GM19239 (cell line): ENCODE data around the gene F10.

ENCODE experiments used
- DNase-seq: peaks from one replicate; pipeline ENCODE4 v3.0.0; 2011; ENCODE audit warnings: low spot score; ENCODE audit not compliant: insufficient read length
- FAIRE-seq: peaks from 2 replicates; lab custom pipeline; 2011; peaks lifted over from hg19 to GRCh38; lab: Jason Lieb, UNC

The F10 gene

GRCh38 chr13:113162783-113163685 lies 40.4 kb downstream of the F10 start:
- FAIRE-seq = no peak
- no peak for DNase-seq

GRCh38 chr13:113164492-113164891 lies 41.9 kb downstream of the F10 start:
- DNase-seq (no peak), FAIRE-seq (no peak)

GRCh38 chr13:113166266-113166665 lies 43.7 kb downstream of the F10 start:
- DNase-seq (no peak), FAIRE-seq (no peak)

GRCh38 chr13:113166681-113167080 lies 44.1 kb downstream of the F10 start:
- DNase-seq (no peak), FAIRE-seq (no peak)

DNA sequence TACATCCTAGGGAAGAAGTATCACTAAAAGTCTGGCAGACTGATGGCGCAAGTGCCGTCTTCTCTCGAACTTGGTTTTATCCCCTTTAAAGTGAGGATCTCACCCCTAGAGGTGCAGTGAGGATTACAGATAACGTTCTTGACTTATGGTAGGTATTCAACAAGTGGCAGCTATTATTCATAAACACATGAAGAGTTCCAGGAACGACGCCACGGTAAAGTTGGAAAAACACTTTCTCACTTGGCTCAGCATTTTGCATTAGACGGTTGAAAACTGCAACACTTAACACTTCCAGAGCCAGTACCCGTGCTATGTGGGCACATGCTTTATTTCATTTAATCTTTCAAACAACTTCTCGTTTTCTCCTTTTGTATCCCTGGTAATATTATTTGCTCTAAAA lies 44.6 kb downstream of the F10 start:
- no peak for DNase-seq
- no peak for FAIRE-seq

GRCh38 chr13:113167575-113167974 lies 45.0 kb downstream of the F10 start:
- DNase-seq (no peak), FAIRE-seq (no peak)

DNA sequence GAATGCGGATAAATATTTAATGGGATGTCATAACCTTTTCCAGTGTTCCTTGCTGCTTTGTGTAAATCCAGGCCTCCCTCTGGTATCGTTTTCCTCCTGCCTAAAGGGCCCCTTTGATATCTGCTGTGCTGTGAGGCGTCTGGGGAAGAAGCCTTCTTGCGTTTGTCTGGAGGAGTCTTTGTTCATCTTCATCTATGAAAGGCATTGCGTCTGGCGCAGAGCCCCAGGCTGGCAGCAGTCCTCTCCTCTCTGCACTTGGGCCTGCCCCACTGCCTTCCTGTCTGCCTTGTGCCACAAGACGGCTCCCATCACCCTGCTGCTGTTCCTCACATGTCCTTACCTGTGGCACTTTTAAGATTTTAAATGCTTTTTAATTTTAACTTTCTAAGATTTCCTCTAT lies 45.6 kb downstream of the F10 start:
- no peak for FAIRE-seq

DNA sequence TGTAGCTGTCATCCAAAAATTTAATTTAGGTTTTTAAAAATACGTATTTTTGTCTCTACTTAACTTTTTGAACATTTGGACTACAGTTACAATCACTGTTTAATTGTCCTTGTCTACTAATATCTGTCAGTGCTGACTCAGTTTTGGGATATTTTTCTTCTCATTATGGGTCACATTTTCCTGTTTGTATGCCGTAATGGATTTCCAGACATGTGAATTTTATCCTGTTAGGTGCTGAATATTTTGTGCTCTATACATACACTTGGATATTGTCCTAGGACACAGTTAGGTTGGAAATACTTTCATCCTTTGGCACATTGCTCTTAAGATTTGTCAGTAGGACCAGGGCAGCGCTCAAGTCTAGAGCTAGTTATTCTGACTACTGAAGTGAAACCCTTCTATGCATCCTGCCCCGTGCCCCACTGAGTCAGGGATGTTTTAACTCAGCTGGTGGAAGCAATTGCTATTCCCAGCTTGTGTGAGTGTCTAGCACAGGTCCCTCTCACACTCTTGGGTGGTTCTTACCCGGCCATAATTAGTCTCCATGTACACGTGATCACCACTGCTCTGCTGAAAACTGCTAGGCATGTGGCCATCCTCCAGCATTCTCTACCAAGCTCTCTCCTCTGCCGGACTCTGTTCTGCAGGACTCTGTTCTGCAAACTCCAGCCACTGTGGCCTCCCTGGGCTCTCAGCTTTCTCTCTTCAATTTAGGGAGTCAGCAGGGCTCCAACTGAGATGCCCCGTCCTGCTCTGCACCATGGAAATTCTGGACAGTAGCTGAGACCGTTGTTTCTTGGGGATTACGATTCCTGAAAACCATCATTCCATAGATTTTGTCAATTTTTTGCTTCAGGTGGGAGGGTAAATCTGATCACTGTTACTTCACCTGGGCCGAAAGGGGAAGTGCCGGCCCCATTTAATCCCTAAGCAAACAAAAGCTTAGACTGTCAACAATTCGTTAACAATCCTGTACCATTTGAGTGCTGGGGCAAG lies 47.0 kb downstream of the F10 start:
- FAIRE-seq (no peak), DNase-seq (no peak)

More for the DNA sequence above, 45.6 kb downstream of the F10 start:
- DNase-seq = no peak

DNA sequence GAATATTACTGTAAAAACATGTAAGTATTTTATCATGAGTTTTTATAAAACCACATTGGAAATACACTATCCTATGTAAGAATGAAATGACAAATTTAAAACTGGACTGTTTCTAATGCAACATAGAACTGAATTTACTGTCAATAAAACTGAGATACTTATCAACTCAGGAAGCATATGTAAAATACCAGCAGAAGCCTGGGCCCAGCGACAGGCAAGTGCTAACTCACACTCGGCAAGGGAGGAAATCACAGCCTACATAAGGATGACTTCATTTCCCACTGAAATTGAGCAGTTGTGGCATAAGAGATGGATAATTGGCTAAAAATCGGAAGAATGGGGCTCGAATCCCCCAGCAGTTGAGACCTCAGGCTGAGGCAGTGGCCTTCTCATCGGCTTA lies 47.9 kb downstream of the F10 start:
- no peak for FAIRE-seq
- no peak for DNase-seq

DNA sequence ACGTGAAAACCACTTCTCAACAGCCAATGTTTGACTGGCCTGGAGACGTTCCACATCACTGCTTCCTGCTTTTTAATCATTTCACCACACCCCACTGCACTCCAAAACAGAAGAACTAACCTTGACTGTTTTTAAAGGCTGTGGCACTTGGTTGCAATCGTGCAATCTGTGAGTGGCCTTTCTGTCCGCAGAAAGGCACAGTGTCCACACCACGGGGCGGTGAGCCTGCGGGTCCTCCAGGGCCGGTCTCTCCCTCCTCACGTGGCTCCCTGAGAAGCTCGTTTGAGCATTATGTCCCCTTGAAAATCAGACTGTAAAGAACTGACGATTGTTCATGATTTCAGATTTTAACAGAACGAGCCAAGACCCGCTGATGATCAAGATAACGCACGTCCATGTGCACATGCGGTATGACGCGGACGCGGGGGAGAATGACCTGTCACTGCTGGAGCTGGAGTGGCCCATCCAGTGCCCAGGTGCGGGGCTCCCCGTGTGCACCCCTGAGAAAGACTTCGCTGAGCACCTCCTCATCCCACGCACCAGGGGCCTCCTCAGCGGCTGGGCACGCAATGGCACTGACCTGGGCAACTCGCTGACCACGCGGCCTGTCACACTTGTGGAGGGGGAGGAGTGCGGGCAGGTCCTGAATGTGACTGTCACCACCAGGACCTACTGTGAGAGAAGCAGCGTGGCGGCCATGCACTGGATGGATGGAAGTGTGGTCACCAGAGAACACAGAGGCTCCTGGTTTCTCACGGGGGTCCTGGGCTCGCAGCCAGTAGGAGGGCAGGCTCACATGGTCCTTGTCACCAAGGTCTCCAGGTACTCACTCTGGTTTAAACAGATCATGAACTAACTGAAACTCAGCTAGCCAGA lies 48.9 kb downstream of the F10 start:
- FAIRE-seq (no peak), DNase-seq (no peak)

DNA sequence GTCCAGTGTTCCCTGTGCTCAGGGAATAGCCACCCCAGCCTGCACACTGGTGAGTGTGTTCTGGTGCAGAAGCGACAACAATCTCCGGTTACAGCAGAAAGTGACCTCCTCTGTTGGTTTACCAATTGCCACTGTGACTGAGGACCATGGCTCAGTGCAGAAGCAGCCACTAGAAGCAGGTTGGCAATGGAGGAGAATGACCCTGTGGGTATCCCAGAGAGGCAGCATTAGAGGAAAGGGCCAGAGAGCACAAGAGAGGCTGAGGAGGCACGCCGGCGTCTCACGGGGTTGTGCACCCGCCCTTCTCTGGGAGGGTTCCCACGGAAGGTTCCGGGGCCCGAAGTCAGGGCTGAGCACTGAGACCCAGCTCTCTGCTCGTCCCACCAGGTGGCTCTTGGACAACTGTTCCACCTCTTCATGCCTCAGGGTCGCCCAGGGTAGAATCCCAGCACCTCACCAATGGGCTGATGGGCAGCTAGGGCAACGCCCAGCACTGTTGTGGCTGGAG lies 49.9 kb downstream of the F10 start:
- FAIRE-seq (no peak), DNase-seq (no peak)

GRCh38 chr13:113176280-113176679 lies 53.7 kb downstream of the F10 start:
- FAIRE-seq = no peak
- no peak for DNase-seq

GRCh38 chr13:113176822-113177221 lies 54.2 kb downstream of the F10 start:
- FAIRE-seq = no peak
- DNase-seq = no peak

DNA sequence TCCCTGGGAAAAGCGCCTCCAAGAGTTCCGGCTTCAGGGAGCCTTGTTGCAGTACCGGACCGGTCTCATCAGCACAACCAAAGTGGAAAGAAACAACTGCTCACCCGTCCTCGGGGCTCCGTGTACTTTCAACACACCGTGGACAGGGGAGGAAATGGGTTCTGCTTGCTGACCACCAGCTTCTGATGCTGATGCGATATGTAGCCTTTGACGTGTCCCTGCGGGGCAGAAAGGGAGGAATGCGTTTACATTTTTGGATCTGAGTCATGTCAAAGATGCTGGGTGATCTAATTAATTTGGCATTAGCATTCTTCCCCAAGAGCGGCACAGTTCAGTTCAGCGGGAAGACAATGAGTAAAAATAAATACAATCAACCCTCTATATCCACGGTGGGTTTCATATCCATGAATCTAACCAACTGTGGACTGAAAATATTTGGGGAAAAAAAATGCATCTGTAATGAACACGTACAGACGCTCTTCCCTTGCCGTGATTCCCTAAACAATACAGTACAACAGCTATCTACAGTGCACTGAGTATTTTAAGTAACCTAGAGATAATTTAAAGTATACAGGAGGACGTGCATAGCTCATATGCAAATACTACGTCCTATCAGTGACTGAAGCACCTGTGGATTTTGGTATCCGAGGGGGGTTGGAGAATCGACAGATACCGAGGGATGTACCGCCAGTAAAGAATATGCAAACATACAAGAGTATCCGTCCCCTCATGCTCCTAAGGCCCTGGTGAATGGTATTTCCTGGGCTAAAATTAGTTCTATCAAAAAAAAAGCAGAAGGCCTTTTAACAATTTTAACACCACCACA lies 55.7 kb downstream of the F10 start:
- no peak for FAIRE-seq

DNA sequence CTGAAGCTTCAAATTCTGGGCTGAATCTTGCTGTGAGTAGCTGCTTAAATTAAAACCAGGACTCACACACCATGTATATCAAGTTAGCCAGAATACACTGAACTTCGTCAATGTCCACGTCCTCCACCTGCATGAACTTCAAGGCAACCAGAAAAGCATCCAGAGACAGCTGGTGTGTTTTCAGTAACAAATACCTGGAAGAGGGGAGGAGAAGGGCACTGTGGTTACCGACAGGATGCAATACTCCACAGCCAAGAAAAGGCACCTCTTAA lies 56.2 kb downstream of the F10 start:
- no peak for FAIRE-seq

More for the DNA sequence above, 55.7 kb downstream of the F10 start:
- DNase-seq = no peak

GRCh38 chr13:113179374-113180230 lies 57.0 kb downstream of the F10 start:
- DNase-seq (no peak), FAIRE-seq (no peak)

More for the DNA sequence above, 56.2 kb downstream of the F10 start:
- DNase-seq = no peak

- DNase-seq (no peak), FAIRE-seq (no peak)
Measured at GRCh38 chr13:113182046-113182445, 59.4 kb downstream of the F10 start.

- FAIRE-seq = no peak
Measured at GRCh38 chr13:113183450-113184129, 61.0 kb downstream of the F10 start.

More at GRCh38 chr13:113183450-113184129, 61.0 kb downstream of the F10 start:
- no peak for DNase-seq
